ENCODE results near the gene DBH. TPM values are rescaled to one million over a fixed set of nuclear protein-coding genes. Genes with fewer than 3 reads are reported as not detected.

DBH gene
- polyA plus RNA-seq, 1 donor (not counting 4 experiments of a cell fraction or from before 2014, with no cell fraction given): not detected

GRCh38 chr9:133619791-133620190 lies 16.4 kb upstream of the DBH start:
- no peaks in the 10 kb centered on the region for H3K4me1 ChIP-seq (ENCODE audit: control insufficient read depth, extremely low read depth, insufficient read depth, low read length)
- no peak for DNase-seq (ENCODE audit: low read depth, low spot score)
- no peaks in the 10 kb centered on the region for H3K9me1 ChIP-seq (ENCODE audit: control insufficient read depth, extremely low read depth, insufficient read depth, low read length)
- H3K4me2 ChIP-seq (ENCODE audit: control insufficient read depth, extremely low read depth, insufficient read depth, low read depth, low read length): no peak overlapping the region
- no peak overlapping the region for H3K4me3 ChIP-seq (ENCODE audit: control insufficient read depth in 2 of 3, extremely low read depth in 1 of 3, insufficient read depth in 2 of 3, low read depth in 1 of 3, low read length in 3 of 3)
- H3K27ac ChIP-seq (ENCODE audit: control insufficient read depth, insufficient read depth, low read length): no peak overlapping the region
- H3K9me3 ChIP-seq (ENCODE audit: control insufficient read depth, low read depth, low read length): no peaks in the 10 kb centered on the region
- no peaks in the 10 kb centered on the region for H3K36me3 ChIP-seq (ENCODE audit: control insufficient read depth in 2 of 2, extremely low read depth in 1 of 2, insufficient read depth in 2 of 2, low read length in 2 of 2)
- H3K27me3 ChIP-seq (ENCODE audit: control insufficient read depth, extremely low read depth, insufficient read depth, low read length): peaks cover 26% of the 10 kb centered on the region
- dilution Hi-C loops (cut with MboI; ENCODE audit: extremely low pct_ligation_motif_present, low sequenced_read_pairs): no loop called here
- TF ChIP-seq EZH2 (IDR thresholded peaks at IDR 0.05; ENCODE audit: low read length): no peak
- TF ChIP-seq, protein P1, sequence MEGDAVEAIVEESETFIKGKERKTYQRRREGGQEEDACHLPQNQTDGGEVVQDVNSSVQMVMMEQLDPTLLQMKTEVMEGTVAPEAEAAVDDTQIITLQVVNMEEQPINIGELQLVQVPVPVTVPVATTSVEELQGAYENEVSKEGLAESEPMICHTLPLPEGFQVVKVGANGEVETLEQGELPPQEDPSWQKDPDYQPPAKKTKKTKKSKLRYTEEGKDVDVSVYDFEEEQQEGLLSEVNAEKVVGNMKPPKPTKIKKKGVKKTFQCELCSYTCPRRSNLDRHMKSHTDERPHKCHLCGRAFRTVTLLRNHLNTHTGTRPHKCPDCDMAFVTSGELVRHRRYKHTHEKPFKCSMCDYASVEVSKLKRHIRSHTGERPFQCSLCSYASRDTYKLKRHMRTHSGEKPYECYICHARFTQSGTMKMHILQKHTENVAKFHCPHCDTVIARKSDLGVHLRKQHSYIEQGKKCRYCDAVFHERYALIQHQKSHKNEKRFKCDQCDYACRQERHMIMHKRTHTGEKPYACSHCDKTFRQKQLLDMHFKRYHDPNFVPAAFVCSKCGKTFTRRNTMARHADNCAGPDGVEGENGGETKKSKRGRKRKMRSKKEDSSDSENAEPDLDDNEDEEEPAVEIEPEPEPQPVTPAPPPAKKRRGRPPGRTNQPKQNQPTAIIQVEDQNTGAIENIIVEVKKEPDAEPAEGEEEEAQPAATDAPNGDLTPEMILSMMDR (optimal IDR thresholded peaks at IDR 0.05 in 1 of 3, IDR thresholded peaks at IDR 0.05 in 1 of 3, conservative IDR thresholded peaks at IDR 0.05 in 1 of 3; ENCODE audit: extremely low read depth in 1 of 3, insufficient read depth in 2 of 3, low read length in 3 of 3): no peak
- no peak for FAIRE-seq
- H3K9ac ChIP-seq (ENCODE audit: control insufficient read depth, extremely low read depth, insufficient read depth, low read length): no peak overlapping the region
- H3K79me2 ChIP-seq (ENCODE audit: control insufficient read depth, insufficient read depth, low read length): no peaks in the 10 kb centered on the region
- no peak overlapping the region for H2AFZ ChIP-seq (ENCODE audit: control insufficient read depth, low read length)
- H4K20me1 ChIP-seq (ENCODE audit: control insufficient read depth, extremely low read depth, insufficient read depth, low read length): no peaks in the 10 kb centered on the region

DNA sequence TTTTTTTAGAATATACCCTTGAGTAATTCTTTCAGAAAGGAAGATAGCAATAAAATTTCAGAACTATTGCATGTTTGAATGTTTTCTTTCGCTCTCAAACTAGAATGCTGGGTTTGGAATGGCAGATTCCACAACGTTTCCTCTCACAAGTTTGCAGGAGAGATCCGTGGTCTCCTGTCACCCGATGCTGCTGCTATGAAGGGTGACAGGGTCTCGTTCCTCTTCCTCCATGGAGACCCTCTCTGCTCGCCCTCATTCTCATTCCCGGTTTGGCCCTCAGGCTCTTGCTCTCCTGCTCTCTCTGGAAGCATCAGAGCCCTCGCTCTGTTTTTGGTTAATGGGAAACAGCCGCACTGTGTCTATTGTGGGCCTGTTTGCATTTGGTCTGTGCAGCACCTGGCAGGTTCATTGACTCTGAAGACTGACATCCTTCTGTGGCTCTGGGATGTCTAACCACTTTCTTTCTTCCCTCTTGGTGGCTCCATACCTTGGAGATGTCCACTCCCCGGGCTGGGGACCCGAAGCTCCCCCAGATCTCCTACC lies 14.4 kb upstream of the DBH start:
- Histone ChIP-seq H4K20me1 (ENCODE audit: control insufficient read depth, extremely low read depth, insufficient read depth, low read length) (no peaks in the 10 kb centered on the region), H3K36me3 (ENCODE audit: control insufficient read depth in 2 of 2, extremely low read depth in 1 of 2, insufficient read depth in 2 of 2, low read length in 2 of 2) (no peaks in the 10 kb centered on the region), H3K27me3 (ENCODE audit: control insufficient read depth, extremely low read depth, insufficient read depth, low read length) (peaks cover 16% of the 10 kb centered on the region), H3K9me3 (ENCODE audit: control insufficient read depth, low read depth, low read length) (no peaks in the 10 kb centered on the region), H3K4me3 (ENCODE audit: control insufficient read depth in 2 of 3, extremely low read depth in 1 of 3, insufficient read depth in 2 of 3, low read depth in 1 of 3, low read length in 3 of 3) (no peak overlapping the region), H3K4me2 (ENCODE audit: control insufficient read depth, extremely low read depth, insufficient read depth, low read depth, low read length) (no peak overlapping the region), H2AFZ (ENCODE audit: control insufficient read depth, low read length) (no peak overlapping the region), H3K9ac (ENCODE audit: control insufficient read depth, extremely low read depth, insufficient read depth, low read length) (no peak overlapping the region), H3K79me2 (ENCODE audit: control insufficient read depth, insufficient read depth, low read length) (no peaks in the 10 kb centered on the region), H3K27ac (ENCODE audit: control insufficient read depth, insufficient read depth, low read length) (no peak overlapping the region), H3K4me1 (ENCODE audit: control insufficient read depth, extremely low read depth, insufficient read depth, low read length) (no peaks in the 10 kb centered on the region), H3K9me1 (ENCODE audit: control insufficient read depth, extremely low read depth, insufficient read depth, low read length) (no peaks in the 10 kb centered on the region)
- dilution Hi-C loops (cut with MboI; ENCODE audit: extremely low pct_ligation_motif_present, low sequenced_read_pairs): no loop called here
- DNase-seq (ENCODE audit: low read depth, low spot score) (no peak), FAIRE-seq (no peak)
- TF ChIP-seq EZH2 (IDR thresholded peaks at IDR 0.05; ENCODE audit: low read length): no peak
- TF ChIP-seq, protein P1 (optimal IDR thresholded peaks at IDR 0.05 in 1 of 3, IDR thresholded peaks at IDR 0.05 in 1 of 3, conservative IDR thresholded peaks at IDR 0.05 in 1 of 3; ENCODE audit: extremely low read depth in 1 of 3, insufficient read depth in 2 of 3, low read length in 3 of 3): no peak

Measured in keratinocyte (primary cell).